Medulla oblongata (tissue), 1 donor: ENCODE results near the gene TMEM255A.

Experiments used
- DNase-seq: peaks from one replicate; pipeline ENCODE4 v3.0.0-alpha.2; 2015; ENCODE audit errors: extremely low spot score

Gene TMEM255A

GRCh38 chrX:120308558-120308957 lies 2.7 kb downstream of the TMEM255A start:
- no peak for DNase-seq

GRCh38 chrX:120306630-120307029 lies 4.6 kb downstream of the TMEM255A start:
- DNase-seq, result no peak

GRCh38 chrX:120305531-120306141 lies 5.6 kb downstream of the TMEM255A start:
- DNase-seq, result no peak

GRCh38 chrX:120304256-120304655 lies 7.0 kb downstream of the TMEM255A start:
- DNase-seq, result no peak

- no peak for DNase-seq
Measured at GRCh38 chrX:120302434-120302833, 8.8 kb downstream of the TMEM255A start.

- DNase-seq, result no peak
Measured at GRCh38 chrX:120301960-120302359, 9.3 kb downstream of the TMEM255A start.

- no peak for DNase-seq
Measured at GRCh38 chrX:120301497-120301896, 9.8 kb downstream of the TMEM255A start.

- no peak for DNase-seq
Measured at GRCh38 chrX:120299928-120300327, 11.3 kb downstream of the TMEM255A start.

- no peak for DNase-seq
Measured at GRCh38 chrX:120297923-120298322, 13.3 kb downstream of the TMEM255A start.

GRCh38 chrX:120294651-120295050 lies 16.6 kb downstream of the TMEM255A start:
- DNase-seq, result no peak

- DNase-seq, result no peak
Measured at GRCh38 chrX:120293015-120293414, 18.2 kb downstream of the TMEM255A start.

GRCh38 chrX:120291211-120291610 lies 20.1 kb downstream of the TMEM255A start:
- DNase-seq, result no peak

- DNase-seq, result no peak
Measured at GRCh38 chrX:120290107-120290506, 21.2 kb downstream of the TMEM255A start.

- DNase-seq, result no peak
Measured at GRCh38 chrX:120287513-120288112, 23.6 kb downstream of the TMEM255A start.

GRCh38 chrX:120286733-120287512 lies 24.3 kb downstream of the TMEM255A start:
- no peak for DNase-seq

- no peak for DNase-seq
Measured at GRCh38 chrX:120282697-120283096, 28.6 kb downstream of the TMEM255A start.

GRCh38 chrX:120281761-120282160 lies 29.5 kb downstream of the TMEM255A start:
- no peak for DNase-seq

GRCh38 chrX:120281021-120281624 lies 30.1 kb downstream of the TMEM255A start:
- no peak for DNase-seq

GRCh38 chrX:120274958-120275357 lies 36.3 kb downstream of the TMEM255A start:
- no peak for DNase-seq

GRCh38 chrX:120274145-120274544 lies 37.1 kb downstream of the TMEM255A start:
- no peak for DNase-seq

- no peak for DNase-seq
Measured at GRCh38 chrX:120271218-120271617, 40.0 kb downstream of the TMEM255A start.

GRCh38 chrX:120270567-120270966 lies 40.7 kb downstream of the TMEM255A start:
- DNase-seq, result no peak
